Keratinocyte (primary cell): ENCODE results near the gene AKT1. TPM values are rescaled to one million over a fixed set of nuclear protein-coding genes. Genes with fewer than 3 reads are reported as not detected.

ENCODE experiments used
- DNase-seq: peaks from one replicate; pipeline ENCODE4 v3.0.0-alpha.2; 2011; ENCODE audit warnings: low read depth, missing footprints, low spot score
- FAIRE-seq: peaks from 2 replicates; lab custom pipeline; 2011; peaks lifted over from hg19 to GRCh38; lab: Jason Lieb, UNC
- H2AFZ ChIP-seq: 2 replicates; pipeline ENCODE4 v1.6.0; 2012; ENCODE audit warnings: low read length, control low read depth, inconsistent platforms; ENCODE audit not compliant: control insufficient read depth
- H3K27ac ChIP-seq: 2 replicates; pipeline ENCODE4 v1.5.1; 2011; ENCODE audit warnings: low read length; ENCODE audit not compliant: control insufficient read depth, insufficient read depth
- H3K27me3 ChIP-seq: 3 replicates; pipeline ENCODE4 v1.6.0; 2011; ENCODE audit warnings: low read length; ENCODE audit not compliant: control insufficient read depth, insufficient read depth; ENCODE audit errors: extremely low read depth
- H3K36me3 ChIP-seq, 2 experiments: 2 replicates in 1 of 2; 3 replicates in 1 of 2; pipeline ENCODE4 v1.5.1; 2011; ENCODE audit warnings: low read length in 2 of 2, mild to moderate bottlenecking in 1 of 2; ENCODE audit not compliant: control insufficient read depth in 2 of 2, insufficient read depth in 2 of 2; ENCODE audit errors: extremely low read depth in 1 of 2
- H3K4me1 ChIP-seq: 3 replicates; pipeline ENCODE4 v1.5.1; 2011; ENCODE audit warnings: low read length; ENCODE audit not compliant: control insufficient read depth, insufficient read depth; ENCODE audit errors: extremely low read depth
- H3K4me2 ChIP-seq: 3 replicates; pipeline ENCODE4 v1.6.0; 2011; ENCODE audit warnings: low read depth, low read length; ENCODE audit not compliant: control insufficient read depth, insufficient read depth; ENCODE audit errors: extremely low read depth
- H3K4me3 ChIP-seq, 3 experiments: fragments of 200-600 bp in 1 of 3; sonication (generic) in 1 of 3; 2 replicates in 2 of 3; 3 replicates in 1 of 3; pipeline ENCODE4 v1.5.1; 2011 to 2016; ENCODE audit warnings: low read length in 3 of 3, mild to moderate bottlenecking in 3 of 3, control low read depth in 2 of 3, inconsistent platforms in 1 of 3, low read depth in 1 of 3, mixed read lengths in 1 of 3, mixed run types in 1 of 3, moderate library complexity in 1 of 3; ENCODE audit not compliant: control insufficient read depth in 2 of 3, insufficient read depth in 2 of 3; ENCODE audit errors: extremely low read depth in 1 of 3
- H3K79me2 ChIP-seq: 2 replicates; pipeline ENCODE4 v1.6.0; 2012; ENCODE audit warnings: low read length; ENCODE audit not compliant: control insufficient read depth, insufficient read depth
- H3K9ac ChIP-seq: 3 replicates; pipeline ENCODE4 v1.6.0; 2011; ENCODE audit warnings: low read length; ENCODE audit not compliant: control insufficient read depth, insufficient read depth; ENCODE audit errors: extremely low read depth
- H3K9me1 ChIP-seq: 3 replicates; pipeline ENCODE4 v1.6.0; 2011; ENCODE audit warnings: low read length; ENCODE audit not compliant: control insufficient read depth, insufficient read depth; ENCODE audit errors: extremely low read depth
- H3K9me3 ChIP-seq: 2 replicates; pipeline ENCODE4 v1.5.1; 2012; ENCODE audit warnings: low read depth, low read length; ENCODE audit not compliant: control insufficient read depth
- H4K20me1 ChIP-seq: 3 replicates; pipeline ENCODE4 v1.6.0; 2011; ENCODE audit warnings: low read length; ENCODE audit not compliant: control insufficient read depth, insufficient read depth; ENCODE audit errors: extremely low read depth
- EZH2 ChIP-seq: IDR thresholded peaks from one replicate; pipeline ENCODE4 v1.6.1; 2012; ENCODE audit warnings: inconsistent platforms, mild to moderate bottlenecking, low read length, moderate library complexity
- dilution Hi-C: fragments of 300-500 bp; cut with MboI; formaldehyde crosslinking; loops from one replicate; pipeline ENCODE4 v1.7.0; 2020; ENCODE audit warnings: low sequenced_read_pairs; ENCODE audit not compliant: extremely low pct_ligation_motif_present
- polyA plus RNA-seq, 5 experiments: library from polyadenylated mRNA; depleted of rRNA in 3 of 5; stranded (reverse) in 3 of 5; stranded (forward) in 1 of 5; unstranded in 1 of 5; fragments of >200 nt; gene quantifications; 1 replicate in 1 of 5; 2 replicates in 3 of 5; 3 replicates in 1 of 5; pipeline versions ENCODE4 v1.2.1 to v1.2.3, GENCODE V29; 2011 to 2012; ENCODE audit warnings: missing spikeins in 2 of 5, low read depth in 1 of 5, low replicate concordance in 1 of 5
- TF ChIP-seq, protein P1 (sequence below), 3 experiments: IDR thresholded peaks in 1 of 3; conservative IDR thresholded peaks in 1 of 3; optimal IDR thresholded peaks in 1 of 3; 2 replicates in 2 of 3; 3 replicates in 1 of 3; pipeline versions ENCODE3 to v1.5.1; 2011; ENCODE audit warnings: low read length in 3 of 3, mild to moderate bottlenecking in 3 of 3, moderate library complexity in 2 of 3, control low read depth in 1 of 3, inconsistent platforms in 1 of 3; ENCODE audit not compliant: insufficient read depth in 2 of 3; ENCODE audit errors: extremely low read depth in 1 of 3

AKT1 gene
- polyA plus RNA-seq, 1 donor (not counting 4 experiments of a cell fraction or from before 2014, with no cell fraction given), result 82.3 TPM

DNA sequence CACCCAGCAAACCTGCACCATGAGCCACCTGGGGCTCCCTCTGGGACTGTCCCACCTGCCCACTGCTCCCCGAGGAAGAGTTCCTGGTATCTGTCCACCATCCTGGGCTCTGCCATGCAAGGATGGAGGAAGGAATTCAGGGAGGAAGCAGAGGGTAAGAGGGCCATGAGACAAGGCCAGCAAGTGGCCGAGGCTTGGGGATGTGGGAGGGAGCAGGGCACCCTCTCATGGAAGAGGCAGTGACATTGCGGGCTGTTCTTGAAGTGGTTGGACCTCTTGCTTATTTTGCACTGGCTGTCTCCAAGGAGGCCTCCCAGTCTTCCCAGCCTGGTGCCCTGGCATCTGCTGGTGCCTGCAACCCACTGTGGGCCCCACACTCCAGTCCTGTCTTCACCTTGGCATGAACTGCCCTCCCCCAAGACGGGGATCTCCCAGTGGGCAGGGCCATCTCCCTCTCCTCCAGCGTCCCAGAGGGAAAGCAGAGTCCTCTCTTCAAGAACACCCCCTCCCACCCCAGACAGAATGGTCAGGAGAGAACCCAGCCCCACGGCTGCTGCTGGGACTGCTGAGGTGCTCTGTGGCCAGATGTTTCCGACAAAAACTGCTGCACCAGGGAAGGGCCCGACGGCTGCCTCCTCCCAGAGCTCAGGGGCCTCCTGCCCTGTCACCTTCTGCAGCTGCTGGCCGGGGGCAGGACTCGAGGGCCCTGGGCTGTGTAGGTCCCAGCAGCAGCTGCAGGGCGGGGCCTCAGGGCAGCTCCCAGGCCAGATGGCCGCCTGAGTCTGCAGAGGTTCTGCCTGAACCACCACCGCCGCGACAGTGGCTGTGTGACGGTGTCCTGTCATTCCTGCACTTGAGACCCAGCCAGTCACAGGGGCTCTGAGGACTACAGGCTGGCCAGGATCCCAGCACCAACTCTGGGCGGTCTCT, 1.8 kb upstream of the AKT1 start:
- Histone ChIP-seq H3K4me3 (no peak overlapping the region), H2AFZ (no peak overlapping the region), H3K9me1 (peaks cover 10% of the 10 kb centered on the region), H3K4me1 (peaks cover 25% of the 10 kb centered on the region), H3K9me3 (no peaks in the 10 kb centered on the region), H3K36me3 (no peaks in the 10 kb centered on the region), H3K79me2 (peaks cover 26% of the 10 kb centered on the region), H3K4me2 (no peak overlapping the region), H3K27me3 (peaks cover 16% of the 10 kb centered on the region), H4K20me1 (peaks cover 10% of the 10 kb centered on the region), H3K9ac (no peak overlapping the region), H3K27ac (no peak overlapping the region)
- DNase-seq (no peak), FAIRE-seq (no peak)
- TF ChIP-seq, protein P1, sequence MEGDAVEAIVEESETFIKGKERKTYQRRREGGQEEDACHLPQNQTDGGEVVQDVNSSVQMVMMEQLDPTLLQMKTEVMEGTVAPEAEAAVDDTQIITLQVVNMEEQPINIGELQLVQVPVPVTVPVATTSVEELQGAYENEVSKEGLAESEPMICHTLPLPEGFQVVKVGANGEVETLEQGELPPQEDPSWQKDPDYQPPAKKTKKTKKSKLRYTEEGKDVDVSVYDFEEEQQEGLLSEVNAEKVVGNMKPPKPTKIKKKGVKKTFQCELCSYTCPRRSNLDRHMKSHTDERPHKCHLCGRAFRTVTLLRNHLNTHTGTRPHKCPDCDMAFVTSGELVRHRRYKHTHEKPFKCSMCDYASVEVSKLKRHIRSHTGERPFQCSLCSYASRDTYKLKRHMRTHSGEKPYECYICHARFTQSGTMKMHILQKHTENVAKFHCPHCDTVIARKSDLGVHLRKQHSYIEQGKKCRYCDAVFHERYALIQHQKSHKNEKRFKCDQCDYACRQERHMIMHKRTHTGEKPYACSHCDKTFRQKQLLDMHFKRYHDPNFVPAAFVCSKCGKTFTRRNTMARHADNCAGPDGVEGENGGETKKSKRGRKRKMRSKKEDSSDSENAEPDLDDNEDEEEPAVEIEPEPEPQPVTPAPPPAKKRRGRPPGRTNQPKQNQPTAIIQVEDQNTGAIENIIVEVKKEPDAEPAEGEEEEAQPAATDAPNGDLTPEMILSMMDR (optimal IDR thresholded peaks at IDR 0.05 in 1 of 3, IDR thresholded peaks at IDR 0.05 in 1 of 3, conservative IDR thresholded peaks at IDR 0.05 in 1 of 3; ENCODE audit: extremely low read depth in 1 of 3, insufficient read depth in 2 of 3, low read length in 3 of 3), result no peak
- dilution Hi-C loops, result no loop called here

DNA sequence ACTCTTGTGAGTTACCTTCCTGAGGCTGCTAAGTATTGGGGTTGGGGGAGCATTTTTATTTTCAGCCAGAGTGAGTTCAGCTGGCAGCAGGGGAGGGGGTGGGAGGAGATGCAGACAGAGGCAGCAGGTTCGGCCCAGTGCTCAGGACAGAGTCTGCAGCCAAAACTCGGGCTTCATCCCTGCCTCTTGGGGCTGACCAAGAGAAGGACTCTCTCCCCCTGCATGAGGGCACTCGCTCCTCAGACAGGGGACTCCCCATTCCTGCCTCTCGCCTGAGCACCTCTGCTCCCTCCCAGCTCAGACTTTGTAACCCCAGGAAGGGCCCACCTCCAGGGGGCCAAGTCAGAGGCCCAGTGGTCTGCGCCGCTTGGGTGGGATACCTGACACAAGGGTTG, 1.1 kb upstream of the AKT1 start:
- FAIRE-seq (no peak), DNase-seq (no peak)
- no peak overlapping the region for H2AFZ ChIP-seq
- no peak overlapping the region for H3K4me3 ChIP-seq
- H3K36me3 ChIP-seq, result peaks cover 2 to 6% of the 10 kb centered on the region in 2 experiments
- peaks cover 10% of the 10 kb centered on the region for H3K9me1 ChIP-seq
- no peaks in the 10 kb centered on the region for H3K9me3 ChIP-seq
- H3K27ac ChIP-seq, result no peak overlapping the region
- TF ChIP-seq EZH2, result no peak
- TF ChIP-seq, protein P1 (optimal IDR thresholded peaks at IDR 0.05 in 1 of 3, IDR thresholded peaks at IDR 0.05 in 1 of 3, conservative IDR thresholded peaks at IDR 0.05 in 1 of 3; ENCODE audit: extremely low read depth in 1 of 3, insufficient read depth in 2 of 3, low read length in 3 of 3), result no peak
- no peak overlapping the region for H3K4me2 ChIP-seq
- dilution Hi-C loops, result no loop called here
- H4K20me1 ChIP-seq, result peaks cover 12% of the 10 kb centered on the region
- no peak overlapping the region for H3K9ac ChIP-seq
- peaks cover 13% of the 10 kb centered on the region for H3K27me3 ChIP-seq
- peaks cover 33% of the 10 kb centered on the region for H3K79me2 ChIP-seq
- H3K4me1 ChIP-seq, result peaks cover 24% of the 10 kb centered on the region
